Transverse colon (tissue), 4 donors: ENCODE measurements around the gene RBM42. TPM values are rescaled to one million over a fixed set of nuclear protein-coding genes. Genes with fewer than 3 reads are reported as not detected.
"Not testable (repeated sequence)": the region's sequence is repeated elsewhere in the genome, so short reads cannot be mapped to it uniquely, and the experiment has no call there.

ENCODE experiments used
- DNase-seq: peaks from one replicate; pipeline ENCODE4 v3.0.0-alpha.2; 2019
- H3K27ac ChIP-seq, 4 donors: fragments of 200-600 bp; sonication (generic); 2 replicates each; pipeline ENCODE4 v1.5.1; 2016 to 2018; ENCODE audit warnings: inconsistent platforms in 4 of 4
- H3K27me3 ChIP-seq: fragments of 200-600 bp; sonication (generic); 2 replicates; pipeline ENCODE4 v1.5.1; 2017; ENCODE audit warnings: inconsistent platforms
- H3K36me3 ChIP-seq, 4 donors: fragments of 200-600 bp; sonication (generic); 2 replicates each; pipeline ENCODE4 v1.5.1; 2017 to 2019; ENCODE audit warnings: inconsistent platforms in 4 of 4
- H3K4me1 ChIP-seq, 4 donors: fragments of 200-600 bp; sonication (generic); 2 replicates each; pipeline ENCODE4 v1.5.1; 2017 to 2020; ENCODE audit warnings: inconsistent platforms in 4 of 4
- H3K4me3 ChIP-seq, 4 donors: fragments of 200-600 bp; sonication (generic); 1 replicate in 1 of 4; 2 replicates in 3 of 4; pipeline versions ENCODE4 v1.5.1 to v1.6.1; 2017 to 2019; ENCODE audit warnings: inconsistent platforms in 4 of 4
- H3K9me3 ChIP-seq, 2 donors: fragments of 200-600 bp; sonication (generic); 2 replicates each; pipeline ENCODE4 v1.5.1; 2017 to 2019; ENCODE audit warnings: inconsistent platforms in 2 of 2
- CTCF ChIP-seq, 5 experiments: fragments of 200-600 bp in 3 of 5; fragments of 450-650 bp in 2 of 5; sonication (generic) in 3 of 5; IDR thresholded peaks; 1 replicate in 2 of 5; 2 replicates in 3 of 5; pipeline ENCODE4 v1.5.1; 2016 to 2017; ENCODE audit warnings: antibody characterized with exemption in 5 of 5, inconsistent platforms in 3 of 5, mild to moderate bottlenecking in 2 of 5, moderate library complexity in 1 of 5
- EP300 ChIP-seq: sonication (generic); formaldehyde crosslinking; IDR thresholded peaks from one replicate; pipeline ENCODE4 v1.6.1; 2017; ENCODE audit warnings: antibody characterized with exemption, low read depth
- POLR2A ChIP-seq: fragments of 450-650 bp; IDR thresholded peaks from one replicate; pipeline ENCODE4 v1.6.1; 2016; ENCODE audit warnings: antibody characterized with exemption, mild to moderate bottlenecking, moderate library complexity
- POLR2AphosphoS5 ChIP-seq, 3 donors: sonication (generic); formaldehyde crosslinking; IDR thresholded peaks; one replicate each; pipeline ENCODE4 v1.6.1; 2016; ENCODE audit warnings: antibody characterized with exemption in 3 of 3
- WGBS, 2 donors: methylation state at CpG; one replicate each; pipeline ENCODE4 v1.1.5; 2018; ENCODE audit warnings: low coverage in 1 of 2; 5-methylcytosine and 5-hydroxymethylcytosine counted together
- in situ Hi-C, 4 donors: fragments of 200-750 bp; cut with MboI; loops; one replicate each; pipeline versions ENCODE4 v1.15.0 to v1.15.1; 2017; ENCODE audit warnings: low sequenced_read_pairs in 3 of 4, low pct_ligation_motif_present in 1 of 4, low pct_unique_long_range_greater_than_20kb in 1 of 4
- intact Hi-C: fragments of 100-400 bp; cut with DNase I; formaldehyde crosslinking; loops from one replicate; pipeline ENCODE4 v1.15.1; 2023; ENCODE audit warnings: low total_unique reads
- total RNA-seq, 4 donors: library from RNA; depleted of rRNA; stranded (reverse); fragments of >200 nt; gene quantifications; one replicate each; pipeline ENCODE4 v1.1.0, GENCODE V29; 2016

Gene RBM42
- total RNA-seq, 4 donors from 2014 or later, result 53.1 to 107 (median 62.5) TPM

GRCh38 chr19:35590875-35591274 lies 38.0 kb upstream of the RBM42 start:
- no peak overlapping the region for H3K4me3 ChIP-seq
- peaks cover 11% of the 10 kb centered on the region for H3K27me3 ChIP-seq
- in situ Hi-C loops, result no loop called here
- H3K9me3 ChIP-seq, result no peaks in the 10 kb centered on the region
- intact Hi-C loops, result no loop called here
- 76 to 84% methylated on average over 3 of the region's 3 CpGs for WGBS, 2 donors
- no peak for DNase-seq
- no peaks in the 10 kb centered on the region for H3K36me3 ChIP-seq
- H3K4me1 ChIP-seq, result no peaks in the 10 kb centered on the region
- no peak overlapping the region for H3K27ac ChIP-seq
- TF ChIP-seq POLR2A (no peak), CTCF (IDR thresholded peaks at IDR 0.05) (no peak), POLR2AphosphoS5 (IDR thresholded peaks at IDR 0.05) (no peak), EP300 (no peak)

- Histone ChIP-seq H3K27me3 (peaks cover 11% of the 10 kb centered on the region), H3K4me3 (no peak overlapping the region), H3K27ac (no peak overlapping the region), H3K9me3 (no peaks in the 10 kb centered on the region), H3K4me1 (no peaks in the 10 kb centered on the region), H3K36me3 (no peaks in the 10 kb centered on the region)
- no peak for TF ChIP-seq POLR2AphosphoS5 (IDR thresholded peaks at IDR 0.05)
- peak; percentile 28 to 40 (median 34) for TF ChIP-seq CTCF (IDR thresholded peaks at IDR 0.05)
- WGBS, 2 donors, result 20 to 26% methylated on average over 7 to 8 of the region's 8 CpGs
- intact Hi-C loops, result no loop called here
- in situ Hi-C loops, result no loop called here
- no peak for DNase-seq
Measured at GRCh38 chr19:35592226-35592625, 36.6 kb upstream of the RBM42 start.

GRCh38 chr19:35595026-35595425 lies 33.8 kb upstream of the RBM42 start:
- peaks cover 11% of the 10 kb centered on the region for H3K27me3 ChIP-seq
- H3K4me1 ChIP-seq, DNase-seq, H3K36me3 ChIP-seq, H3K9me3 ChIP-seq, intact Hi-C loops, H3K27ac ChIP-seq, H3K4me3 ChIP-seq, in situ Hi-C loops: not testable (repeated sequence)
- WGBS, 2 donors, result 66 to 100% methylated on average over 1 to 3 of the region's 3 CpGs

GRCh38 chr19:35595928-35596327 lies 32.9 kb upstream of the RBM42 start:
- H3K27ac ChIP-seq, result no peak overlapping the region
- no peaks in the 10 kb centered on the region for H3K9me3 ChIP-seq
- no peak overlapping the region for H3K4me3 ChIP-seq
- intact Hi-C loops, result no loop called here
- H3K4me1 ChIP-seq, result no peaks in the 10 kb centered on the region
- no peak for DNase-seq
- no peaks in the 10 kb centered on the region for H3K36me3 ChIP-seq
- H3K27me3 ChIP-seq, result peaks cover 11% of the 10 kb centered on the region
- WGBS, 2 donors, result 100% methylated on average over 1 of the region's 1 CpG
- TF ChIP-seq EP300 (no peak), CTCF (IDR thresholded peaks at IDR 0.05) (no peak), POLR2A (no peak), POLR2AphosphoS5 (IDR thresholded peaks at IDR 0.05) (no peak)
- in situ Hi-C loops, result no loop called here

GRCh38 chr19:35596366-35596999 lies 32.4 kb upstream of the RBM42 start:
- in situ Hi-C loops, result no loop called here
- no peaks in the 10 kb centered on the region for H3K9me3 ChIP-seq
- no peaks in the 10 kb centered on the region for H3K4me1 ChIP-seq
- H3K4me3 ChIP-seq, result no peak overlapping the region
- no peak overlapping the region for H3K27ac ChIP-seq
- H3K27me3 ChIP-seq, result peaks cover 11% of the 10 kb centered on the region
- TF ChIP-seq CTCF (IDR thresholded peaks at IDR 0.05) (no peak), POLR2A (no peak), EP300 (no peak), POLR2AphosphoS5 (IDR thresholded peaks at IDR 0.05) (no peak)
- no peaks in the 10 kb centered on the region for H3K36me3 ChIP-seq
- DNase-seq, result no peak
- WGBS, 2 donors, result 56 to 72% methylated on average over 4 of the region's 4 CpGs
- intact Hi-C loops, result no loop called here
